ENCODE results near the gene MAP3K1.

DNA sequence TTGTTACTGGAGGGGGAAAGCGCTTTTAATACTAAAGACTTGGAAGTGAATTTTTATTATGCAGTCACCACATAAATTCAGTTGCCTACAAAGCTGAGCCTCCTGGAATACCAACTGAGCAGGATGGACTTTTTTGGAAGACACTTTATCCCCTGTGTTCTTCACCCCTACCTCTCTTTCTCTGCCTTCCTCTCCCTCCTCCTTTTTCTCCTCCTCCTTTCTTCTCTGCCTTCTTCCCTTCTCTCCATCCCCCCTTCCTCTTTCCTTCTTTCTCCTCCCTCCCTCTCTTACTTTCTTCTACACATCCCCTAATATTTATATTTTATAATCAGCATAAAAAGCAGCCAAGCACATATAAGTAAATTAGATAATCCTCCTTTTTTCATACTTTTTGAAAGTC is 39.6 kb downstream of the MAP3K1 start:
- TF ChIP-seq CTCF (IDR thresholded peaks at IDR 0.05) = no peak
- TF ChIP-seq POLR2A (IDR thresholded peaks at IDR 0.05) = no peak

Data from heart left ventricle (tissue), 13 donors.